ENCODE measurements around the gene AQP12B. TPM values are rescaled to one million over a fixed set of nuclear protein-coding genes. Genes with fewer than 3 reads are reported as not detected.

Gene AQP12B
- polyA plus RNA-seq, 1 of the 3 experiments (the other 2 are of a cell fraction), result not detected

- H3K9me2 ChIP-seq, result no peaks in the 10 kb centered on the region
- CTCF ChIA-PET, result interaction anchor here (0.9 to 2.9 kb wide), 3 partner anchors 10 to 115 kb away, joined by 3 to 9 read pairs (median 8); no protein-coding TSS in a partner anchor
- POLR2A ChIA-PET, result no interaction called here
- H3F3A ChIP-seq (replicated peaks; ENCODE audit: insufficient read depth), result no peaks in the 10 kb centered on the region
- peaks cover 0 to 29% of the 10 kb centered on the region in 2 experiments; a peak in 1 of 4 replicates for H3K4me1 ChIP-seq (ENCODE audit: control insufficient read depth in 1 of 2, insufficient read depth in 2 of 2, low read depth in 1 of 2, low read length in 1 of 2)
- no peak for DNase-seq
- no peak overlapping the region for H2AFZ ChIP-seq (ENCODE audit: low read depth)
- no peak overlapping the region for H3K4me3 ChIP-seq (ENCODE audit: low read depth in 2 of 2, low read length in 1 of 2)
- H4K20me1 ChIP-seq (ENCODE audit: insufficient read depth), result no peaks in the 10 kb centered on the region
- TF ChIP-seq GATA2 (CRISPR knock-in tag; IDR thresholded peaks at IDR 0.05) (no peak), TAF1 (IDR thresholded peaks at IDR 0.05; ENCODE audit: borderline replicate concordance, low read depth, low read length) (no peak), USF2 (IDR thresholded peaks at IDR 0.05; ENCODE audit: borderline replicate concordance, low read depth, low read length) (no peak), RCOR1 (IDR thresholded peaks at IDR 0.05; ENCODE audit: low read length) (no peak), REST (IDR thresholded peaks at IDR 0.05; ENCODE audit: low read depth, low read length) (no peak), YY1 (IDR thresholded peaks at IDR 0.05; ENCODE audit: low read depth) (no peak), NFIC (IDR thresholded peaks at IDR 0.05; ENCODE audit: borderline replicate concordance) (no peak), ELF1 (IDR thresholded peaks at IDR 0.05) (no peak), TEAD4 (IDR thresholded peaks at IDR 0.05; ENCODE audit: borderline replicate concordance, insufficient read depth) (no peak), RAD21 (IDR thresholded peaks at IDR 0.05; ENCODE audit: low read length) (no peak)
- TF ChIP-seq, protein P1, sequence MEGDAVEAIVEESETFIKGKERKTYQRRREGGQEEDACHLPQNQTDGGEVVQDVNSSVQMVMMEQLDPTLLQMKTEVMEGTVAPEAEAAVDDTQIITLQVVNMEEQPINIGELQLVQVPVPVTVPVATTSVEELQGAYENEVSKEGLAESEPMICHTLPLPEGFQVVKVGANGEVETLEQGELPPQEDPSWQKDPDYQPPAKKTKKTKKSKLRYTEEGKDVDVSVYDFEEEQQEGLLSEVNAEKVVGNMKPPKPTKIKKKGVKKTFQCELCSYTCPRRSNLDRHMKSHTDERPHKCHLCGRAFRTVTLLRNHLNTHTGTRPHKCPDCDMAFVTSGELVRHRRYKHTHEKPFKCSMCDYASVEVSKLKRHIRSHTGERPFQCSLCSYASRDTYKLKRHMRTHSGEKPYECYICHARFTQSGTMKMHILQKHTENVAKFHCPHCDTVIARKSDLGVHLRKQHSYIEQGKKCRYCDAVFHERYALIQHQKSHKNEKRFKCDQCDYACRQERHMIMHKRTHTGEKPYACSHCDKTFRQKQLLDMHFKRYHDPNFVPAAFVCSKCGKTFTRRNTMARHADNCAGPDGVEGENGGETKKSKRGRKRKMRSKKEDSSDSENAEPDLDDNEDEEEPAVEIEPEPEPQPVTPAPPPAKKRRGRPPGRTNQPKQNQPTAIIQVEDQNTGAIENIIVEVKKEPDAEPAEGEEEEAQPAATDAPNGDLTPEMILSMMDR (IDR thresholded peaks at IDR 0.05), result no peak
- TF ChIP-seq, protein P2, sequence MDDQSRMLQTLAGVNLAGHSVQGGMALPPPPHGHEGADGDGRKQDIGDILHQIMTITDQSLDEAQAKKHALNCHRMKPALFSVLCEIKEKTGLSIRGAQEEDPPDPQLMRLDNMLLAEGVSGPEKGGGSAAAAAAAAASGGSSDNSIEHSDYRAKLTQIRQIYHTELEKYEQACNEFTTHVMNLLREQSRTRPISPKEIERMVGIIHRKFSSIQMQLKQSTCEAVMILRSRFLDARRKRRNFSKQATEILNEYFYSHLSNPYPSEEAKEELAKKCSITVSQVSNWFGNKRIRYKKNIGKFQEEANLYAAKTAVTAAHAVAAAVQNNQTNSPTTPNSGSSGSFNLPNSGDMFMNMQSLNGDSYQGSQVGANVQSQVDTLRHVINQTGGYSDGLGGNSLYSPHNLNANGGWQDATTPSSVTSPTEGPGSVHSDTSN (IDR thresholded peaks at IDR 0.05), result no peak
- no peak overlapping the region for H3K9ac ChIP-seq
- WGBS (ENCODE audit: low lambda C conversion rate), result 67% methylated on average over 6 of the region's 7 CpGs
- H3K27ac ChIP-seq (ENCODE audit: low read depth in 2 of 2, low read length in 1 of 2), result no peak overlapping the region
- no peaks in the 10 kb centered on the region for H3K36me3 ChIP-seq (replicated peaks in 1 of 2; ENCODE audit: control insufficient read depth in 1 of 2, insufficient read depth in 2 of 2, low read length in 1 of 2)
- H3K79me2 ChIP-seq (ENCODE audit: insufficient read depth), result no peaks in the 10 kb centered on the region
- no peaks in the 10 kb centered on the region for H3K27me3 ChIP-seq (ENCODE audit: insufficient read depth)
- H3K9me3 ChIP-seq, result no peaks in the 10 kb centered on the region
- H3K4me2 ChIP-seq, result no peak overlapping the region
Observed at GRCh38 chr2:240725671-240726070, 43.0 kb upstream of the AQP12B start.

Data from SK-N-SH (cell line).